HL-60 (cell line): ENCODE measurements around the gene ANKS6.

Experiments
- DNase-seq, 2 experiments: peaks; one replicate each; pipeline ENCODE4 v3.0.0-alpha.2; 2010 to 2020; ENCODE audit warnings: low read depth in 1 of 2, low spot score in 1 of 2
- H3K27ac ChIP-seq: fragments of 250-450 bp; sonication (Bioruptor Pico); replicated peaks from 2 replicates; pipeline ENCODE4 v1.5.1; 2020; ENCODE audit warnings: mild to moderate bottlenecking, moderate library complexity
- H3K27me3 ChIP-seq: fragments of 250-450 bp; sonication (Bioruptor Pico); 2 replicates; pipeline ENCODE4 v1.5.1; 2021; ENCODE audit warnings: mild to moderate bottlenecking, moderate library complexity; ENCODE audit not compliant: insufficient read depth, poor library complexity, severe bottlenecking
- H3K4me3 ChIP-seq: replicated peaks from 2 replicates; pipeline ENCODE4 v1.5.1; 2011; ENCODE audit warnings: mild to moderate bottlenecking, control low read depth, low read length; ENCODE audit not compliant: insufficient read depth
- GABPA ChIP-seq: IDR thresholded peaks from 2 replicates; pipeline ENCODE4 v1.6.1; 2012; ENCODE audit warnings: low read depth
- POLR2AphosphoS5 ChIP-seq: IDR thresholded peaks from 2 replicates; pipeline ENCODE4 v1.6.1; 2012; ENCODE audit warnings: low read depth
- SPI1 ChIP-seq: IDR thresholded peaks from 2 replicates; pipeline ENCODE4 v1.6.1; 2012; ENCODE audit warnings: low read depth, mild to moderate bottlenecking, borderline replicate concordance
- TF ChIP-seq, protein P1 (sequence below): IDR thresholded peaks from one replicate; pipeline ENCODE4 v1.5.1; 2011; ENCODE audit warnings: low read length, control low read depth, inconsistent platforms; ENCODE audit not compliant: insufficient read depth
- TF ChIP-seq, protein P2 (sequence below): IDR thresholded peaks from 2 replicates; pipeline ENCODE4 v1.6.1; 2012; ENCODE audit warnings: low read depth; ENCODE audit not compliant: insufficient replicate concordance

The ANKS6 gene

DNA sequence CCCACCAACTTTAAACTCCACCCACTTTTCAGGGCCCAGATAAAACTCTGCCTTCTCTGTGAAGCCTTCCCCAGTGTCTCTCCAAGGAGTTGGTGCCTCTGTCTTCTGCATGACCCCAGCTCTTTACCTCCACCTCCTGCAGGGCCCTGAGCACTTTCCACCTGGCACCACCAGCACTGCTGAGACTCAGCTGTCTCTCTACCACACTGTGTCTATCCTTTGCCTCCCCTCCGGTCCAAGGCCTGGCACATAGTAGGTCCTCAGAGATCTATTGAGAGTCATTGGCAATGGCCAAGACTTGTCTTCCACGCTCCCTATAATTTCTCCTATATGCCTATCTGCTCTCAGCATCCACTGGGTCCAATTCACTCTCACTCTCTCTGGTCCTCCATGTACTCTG is 74.7 kb downstream of the ANKS6 start:
- H3K27me3 ChIP-seq, result peaks cover 3% of the 10 kb centered on the region
- TF ChIP-seq, protein P1, sequence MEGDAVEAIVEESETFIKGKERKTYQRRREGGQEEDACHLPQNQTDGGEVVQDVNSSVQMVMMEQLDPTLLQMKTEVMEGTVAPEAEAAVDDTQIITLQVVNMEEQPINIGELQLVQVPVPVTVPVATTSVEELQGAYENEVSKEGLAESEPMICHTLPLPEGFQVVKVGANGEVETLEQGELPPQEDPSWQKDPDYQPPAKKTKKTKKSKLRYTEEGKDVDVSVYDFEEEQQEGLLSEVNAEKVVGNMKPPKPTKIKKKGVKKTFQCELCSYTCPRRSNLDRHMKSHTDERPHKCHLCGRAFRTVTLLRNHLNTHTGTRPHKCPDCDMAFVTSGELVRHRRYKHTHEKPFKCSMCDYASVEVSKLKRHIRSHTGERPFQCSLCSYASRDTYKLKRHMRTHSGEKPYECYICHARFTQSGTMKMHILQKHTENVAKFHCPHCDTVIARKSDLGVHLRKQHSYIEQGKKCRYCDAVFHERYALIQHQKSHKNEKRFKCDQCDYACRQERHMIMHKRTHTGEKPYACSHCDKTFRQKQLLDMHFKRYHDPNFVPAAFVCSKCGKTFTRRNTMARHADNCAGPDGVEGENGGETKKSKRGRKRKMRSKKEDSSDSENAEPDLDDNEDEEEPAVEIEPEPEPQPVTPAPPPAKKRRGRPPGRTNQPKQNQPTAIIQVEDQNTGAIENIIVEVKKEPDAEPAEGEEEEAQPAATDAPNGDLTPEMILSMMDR, result no peak
- TF ChIP-seq POLR2AphosphoS5 (no peak), SPI1 (no peak), GABPA (no peak)
- TF ChIP-seq, protein P2, sequence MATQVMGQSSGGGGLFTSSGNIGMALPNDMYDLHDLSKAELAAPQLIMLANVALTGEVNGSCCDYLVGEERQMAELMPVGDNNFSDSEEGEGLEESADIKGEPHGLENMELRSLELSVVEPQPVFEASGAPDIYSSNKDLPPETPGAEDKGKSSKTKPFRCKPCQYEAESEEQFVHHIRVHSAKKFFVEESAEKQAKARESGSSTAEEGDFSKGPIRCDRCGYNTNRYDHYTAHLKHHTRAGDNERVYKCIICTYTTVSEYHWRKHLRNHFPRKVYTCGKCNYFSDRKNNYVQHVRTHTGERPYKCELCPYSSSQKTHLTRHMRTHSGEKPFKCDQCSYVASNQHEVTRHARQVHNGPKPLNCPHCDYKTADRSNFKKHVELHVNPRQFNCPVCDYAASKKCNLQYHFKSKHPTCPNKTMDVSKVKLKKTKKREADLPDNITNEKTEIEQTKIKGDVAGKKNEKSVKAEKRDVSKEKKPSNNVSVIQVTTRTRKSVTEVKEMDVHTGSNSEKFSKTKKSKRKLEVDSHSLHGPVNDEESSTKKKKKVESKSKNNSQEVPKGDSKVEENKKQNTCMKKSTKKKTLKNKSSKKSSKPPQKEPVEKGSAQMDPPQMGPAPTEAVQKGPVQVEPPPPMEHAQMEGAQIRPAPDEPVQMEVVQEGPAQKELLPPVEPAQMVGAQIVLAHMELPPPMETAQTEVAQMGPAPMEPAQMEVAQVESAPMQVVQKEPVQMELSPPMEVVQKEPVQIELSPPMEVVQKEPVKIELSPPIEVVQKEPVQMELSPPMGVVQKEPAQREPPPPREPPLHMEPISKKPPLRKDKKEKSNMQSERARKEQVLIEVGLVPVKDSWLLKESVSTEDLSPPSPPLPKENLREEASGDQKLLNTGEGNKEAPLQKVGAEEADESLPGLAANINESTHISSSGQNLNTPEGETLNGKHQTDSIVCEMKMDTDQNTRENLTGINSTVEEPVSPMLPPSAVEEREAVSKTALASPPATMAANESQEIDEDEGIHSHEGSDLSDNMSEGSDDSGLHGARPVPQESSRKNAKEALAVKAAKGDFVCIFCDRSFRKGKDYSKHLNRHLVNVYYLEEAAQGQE, result no peak
- no peak for DNase-seq
- H3K27ac ChIP-seq, result no peak overlapping the region
- H3K4me3 ChIP-seq, result no peak overlapping the region

DNA sequence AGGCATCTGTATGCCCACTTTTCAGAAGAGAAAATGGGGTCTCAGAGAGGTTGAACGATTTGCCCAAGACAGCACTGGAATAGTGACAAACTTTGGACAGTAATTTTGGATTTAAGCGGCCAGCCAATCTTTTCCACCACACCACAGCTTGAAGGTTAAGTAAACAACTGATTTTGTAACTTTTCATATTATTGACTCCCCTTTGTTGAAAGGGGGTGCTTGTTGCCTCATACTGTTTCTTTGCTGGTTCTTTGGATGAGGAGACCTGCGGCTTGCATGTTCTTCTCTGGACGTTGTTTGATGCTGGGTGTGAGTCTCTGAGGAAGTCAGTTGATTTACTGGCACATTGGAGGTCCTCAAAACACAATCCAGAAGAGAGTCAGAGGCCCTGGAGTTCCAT is 76.0 kb downstream of the ANKS6 start:
- peaks cover 3% of the 10 kb centered on the region for H3K27me3 ChIP-seq
- TF ChIP-seq SPI1, result no peak
- no peak for TF ChIP-seq POLR2AphosphoS5

DNA sequence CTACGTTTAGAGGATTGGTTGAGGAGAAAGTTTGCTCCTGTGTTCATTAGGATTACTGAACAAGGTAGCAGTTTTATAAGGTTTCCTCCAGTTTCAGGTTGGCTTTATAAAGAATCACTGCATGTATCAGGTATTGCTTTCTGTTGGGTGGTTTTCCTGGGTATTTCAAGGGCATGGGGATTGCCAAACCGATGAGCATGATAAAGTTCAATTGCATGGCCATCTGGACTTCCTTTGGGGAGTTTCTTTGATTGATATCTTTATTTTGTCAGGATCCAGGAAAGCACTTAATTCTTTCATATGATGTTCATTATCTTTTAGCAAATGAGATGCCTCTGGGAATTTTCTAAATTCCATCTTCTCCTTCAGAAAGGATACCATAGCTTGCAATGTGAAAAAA is 77.3 kb downstream of the ANKS6 start:
- H3K4me3 ChIP-seq, result no peak overlapping the region
- H3K27ac ChIP-seq, result no peak overlapping the region
- no peak for DNase-seq
- TF ChIP-seq, protein P2, result no peak
- TF ChIP-seq POLR2AphosphoS5, result no peak
- TF ChIP-seq SPI1, result no peak
- no peak for TF ChIP-seq GABPA
- TF ChIP-seq, protein P1, result no peak
- H3K27me3 ChIP-seq, result peaks cover 3% of the 10 kb centered on the region

More for the DNA sequence above, 76.0 kb downstream of the ANKS6 start:
- DNase-seq, result no peak
- Histone ChIP-seq H3K27ac (no peak overlapping the region), H3K4me3 (no peak overlapping the region)

DNA sequence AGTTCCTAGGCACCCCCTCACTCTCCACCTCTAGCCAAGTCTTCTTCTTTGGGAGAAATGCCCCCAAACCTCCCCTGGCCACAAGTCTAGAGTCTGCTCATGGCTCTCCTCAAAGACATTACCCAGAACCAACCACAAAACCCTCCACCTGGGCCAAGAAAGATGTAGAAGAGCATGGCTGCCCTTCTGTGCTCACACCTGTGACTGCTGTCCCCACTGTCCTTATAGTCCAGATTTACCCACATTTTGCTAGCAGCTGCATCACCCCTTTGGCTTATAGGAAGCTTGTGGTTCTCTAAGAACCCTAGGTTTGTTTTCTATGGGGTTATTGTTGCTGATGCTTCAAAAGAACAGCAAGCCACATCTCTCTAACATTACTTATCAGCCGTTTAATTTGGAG is 81.5 kb downstream of the ANKS6 start:
- Histone ChIP-seq H3K27me3 (peaks cover 8% of the 10 kb centered on the region), H3K27ac (no peak overlapping the region), H3K4me3 (no peak overlapping the region)
- no peak for TF ChIP-seq SPI1
- TF ChIP-seq, protein P1, result no peak
- no peak for DNase-seq
